ENCODE data around the gene WDR37.

The WDR37 gene

GRCh38 chr10:1102831-1103230 is 46.6 kb downstream of the WDR37 start:
- no peak overlapping the region for H3K27ac Mint-ChIP-seq
- no peaks in the 10 kb centered on the region for H3K9me3 Mint-ChIP-seq
- TF ChIP-seq CTCF (IDR thresholded peaks at IDR 0.05; ENCODE audit: unreplicated experiment in 3 of 3): no peak
- peaks cover 75% of the 10 kb centered on the region for H3K36me3 Mint-ChIP-seq (ENCODE audit: low read depth)
- no peaks in the 10 kb centered on the region for H3K27me3 Mint-ChIP-seq (ENCODE audit: low read depth)
- no peak overlapping the region for H3K4me3 Mint-ChIP-seq
- H3K4me1 Mint-ChIP-seq: peaks cover 14% of the 10 kb centered on the region

GRCh38 chr10:1103551-1103950 is 47.4 kb downstream of the WDR37 start:
- no peaks in the 10 kb centered on the region for H3K9me3 Mint-ChIP-seq
- peaks cover 14% of the 10 kb centered on the region for H3K4me1 Mint-ChIP-seq
- TF ChIP-seq CTCF (IDR thresholded peaks at IDR 0.05; ENCODE audit: unreplicated experiment in 3 of 3): no peak
- no peak overlapping the region for H3K4me3 Mint-ChIP-seq
- H3K27me3 Mint-ChIP-seq (ENCODE audit: low read depth): no peaks in the 10 kb centered on the region
- H3K36me3 Mint-ChIP-seq (ENCODE audit: low read depth): peaks cover 80% of the 10 kb centered on the region
- H3K27ac Mint-ChIP-seq: no peak overlapping the region

- Mint-ChIP-seq H3K36me3 (ENCODE audit: low read depth) (peaks cover 78% of the 10 kb centered on the region), H3K9me3 (no peaks in the 10 kb centered on the region), H3K4me1 (peaks cover 8% of the 10 kb centered on the region), H3K4me3 (no peak overlapping the region), H3K27ac (no peak overlapping the region), H3K27me3 (ENCODE audit: low read depth) (no peaks in the 10 kb centered on the region)
- no peak for TF ChIP-seq CTCF (IDR thresholded peaks at IDR 0.05; ENCODE audit: unreplicated experiment in 3 of 3)
Measured at GRCh38 chr10:1104971-1105370, 48.8 kb downstream of the WDR37 start.

GRCh38 chr10:1107004-1107403 is 50.8 kb downstream of the WDR37 start:
- TF ChIP-seq CTCF (IDR thresholded peaks at IDR 0.05; ENCODE audit: unreplicated experiment in 3 of 3): no peak
- Mint-ChIP-seq H3K27me3 (ENCODE audit: low read depth) (no peaks in the 10 kb centered on the region), H3K4me3 (no peak overlapping the region), H3K27ac (no peak overlapping the region), H3K4me1 (peaks cover 2% of the 10 kb centered on the region), H3K36me3 (ENCODE audit: low read depth) (peaks cover 80% of the 10 kb centered on the region), H3K9me3 (no peaks in the 10 kb centered on the region)

- Mint-ChIP-seq H3K36me3 (ENCODE audit: low read depth) (peaks cover 80% of the 10 kb centered on the region), H3K27ac (no peak overlapping the region), H3K9me3 (no peaks in the 10 kb centered on the region), H3K4me1 (no peaks in the 10 kb centered on the region), H3K4me3 (no peak overlapping the region), H3K27me3 (ENCODE audit: low read depth) (no peaks in the 10 kb centered on the region)
- no peak for TF ChIP-seq CTCF (IDR thresholded peaks at IDR 0.05; ENCODE audit: unreplicated experiment in 3 of 3)
Measured at GRCh38 chr10:1107679-1108078, 51.5 kb downstream of the WDR37 start.

- H3K4me3 Mint-ChIP-seq: no peak overlapping the region
- no peaks in the 10 kb centered on the region for H3K27me3 Mint-ChIP-seq (ENCODE audit: low read depth)
- TF ChIP-seq CTCF (IDR thresholded peaks at IDR 0.05; ENCODE audit: unreplicated experiment in 3 of 3): peak; percentile 76 to 88 (median 81)
- H3K36me3 Mint-ChIP-seq (ENCODE audit: low read depth): peaks cover 71% of the 10 kb centered on the region
- no peaks in the 10 kb centered on the region for H3K4me1 Mint-ChIP-seq
- H3K9me3 Mint-ChIP-seq: no peaks in the 10 kb centered on the region
- peak overlapping the region; percentile 23 to 42 (median 32) for H3K27ac Mint-ChIP-seq
Measured at GRCh38 chr10:1109795-1110673, 53.8 kb downstream of the WDR37 start.
